Measurements from ENCODE around the gene TRPV2.
"Not testable (repeated sequence)": the region's sequence is repeated elsewhere in the genome, so short reads cannot be mapped to it uniquely, and the experiment has no call there.

Gene TRPV2

DNA sequence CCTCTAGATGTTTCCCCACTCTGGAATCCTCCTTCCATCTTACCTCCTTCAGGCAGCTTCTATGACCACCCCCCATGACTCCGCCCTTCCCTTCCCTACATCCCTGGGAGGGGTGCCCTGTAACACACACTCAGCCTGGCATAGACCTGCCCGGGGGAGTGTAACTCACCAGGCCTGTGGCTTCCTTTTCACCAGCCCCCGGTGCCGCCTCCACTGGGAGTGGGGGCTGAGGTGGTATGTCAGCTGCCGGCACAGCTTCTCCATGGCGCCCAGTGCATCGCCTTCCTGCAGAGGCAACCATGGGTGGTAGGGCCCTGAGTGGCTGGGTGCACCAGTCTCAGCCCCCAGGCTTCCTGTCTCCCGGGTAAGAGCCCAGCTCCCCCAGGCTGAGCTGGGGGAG lies 32.3 kb downstream of the TRPV2 start:
- TF ChIP-seq, protein P1, sequence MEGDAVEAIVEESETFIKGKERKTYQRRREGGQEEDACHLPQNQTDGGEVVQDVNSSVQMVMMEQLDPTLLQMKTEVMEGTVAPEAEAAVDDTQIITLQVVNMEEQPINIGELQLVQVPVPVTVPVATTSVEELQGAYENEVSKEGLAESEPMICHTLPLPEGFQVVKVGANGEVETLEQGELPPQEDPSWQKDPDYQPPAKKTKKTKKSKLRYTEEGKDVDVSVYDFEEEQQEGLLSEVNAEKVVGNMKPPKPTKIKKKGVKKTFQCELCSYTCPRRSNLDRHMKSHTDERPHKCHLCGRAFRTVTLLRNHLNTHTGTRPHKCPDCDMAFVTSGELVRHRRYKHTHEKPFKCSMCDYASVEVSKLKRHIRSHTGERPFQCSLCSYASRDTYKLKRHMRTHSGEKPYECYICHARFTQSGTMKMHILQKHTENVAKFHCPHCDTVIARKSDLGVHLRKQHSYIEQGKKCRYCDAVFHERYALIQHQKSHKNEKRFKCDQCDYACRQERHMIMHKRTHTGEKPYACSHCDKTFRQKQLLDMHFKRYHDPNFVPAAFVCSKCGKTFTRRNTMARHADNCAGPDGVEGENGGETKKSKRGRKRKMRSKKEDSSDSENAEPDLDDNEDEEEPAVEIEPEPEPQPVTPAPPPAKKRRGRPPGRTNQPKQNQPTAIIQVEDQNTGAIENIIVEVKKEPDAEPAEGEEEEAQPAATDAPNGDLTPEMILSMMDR (conservative IDR thresholded peaks at IDR 0.05): no peak
- TF ChIP-seq ZFX (IDR thresholded peaks at IDR 0.05): no peak
- no peak overlapping the region for H3K27ac ChIP-seq

DNA sequence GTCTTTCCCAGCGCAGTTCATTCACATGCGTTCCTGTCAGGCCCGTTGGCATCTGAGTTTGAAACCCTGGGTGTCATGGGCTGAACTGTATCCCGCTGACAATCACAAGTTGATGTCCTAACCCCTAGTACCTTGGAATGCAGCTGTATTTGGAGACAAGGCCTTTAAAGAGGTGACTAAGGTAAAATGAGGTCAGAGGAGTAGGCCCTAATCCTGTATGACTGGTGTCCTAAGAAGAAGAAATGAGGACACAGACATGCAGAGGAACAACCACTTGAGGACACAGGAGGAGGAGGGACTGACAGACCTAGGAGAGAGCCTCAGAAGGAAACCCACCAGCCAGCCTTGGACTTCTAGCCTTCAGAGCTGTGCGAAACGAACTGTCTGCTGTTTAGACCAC lies 33.1 kb downstream of the TRPV2 start:
- no peak overlapping the region for H3K27ac ChIP-seq
- TF ChIP-seq, protein P1 (conservative IDR thresholded peaks at IDR 0.05): no peak
- no peak for TF ChIP-seq ZFX (IDR thresholded peaks at IDR 0.05)

DNA sequence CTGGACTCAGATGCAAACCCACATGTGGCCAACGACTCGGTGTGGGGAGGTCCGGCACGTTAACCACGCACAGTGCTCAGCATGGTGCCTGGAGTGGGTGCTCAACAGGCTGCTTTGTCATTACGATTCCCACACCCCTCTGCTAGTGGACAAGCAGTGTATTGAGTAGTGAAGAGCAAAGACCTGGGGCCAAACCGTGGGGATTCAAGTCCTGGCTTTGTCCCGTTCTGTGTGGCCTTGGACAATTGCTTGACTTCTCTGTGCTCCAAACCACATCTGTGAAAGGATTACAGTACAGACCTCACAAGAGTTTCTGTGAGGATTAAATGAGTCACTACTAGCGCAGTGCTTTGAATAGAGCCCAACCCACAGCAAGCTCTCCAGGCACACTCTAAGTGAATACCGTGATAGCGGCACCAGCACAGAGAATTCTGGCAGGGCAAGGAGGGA lies 33.8 kb downstream of the TRPV2 start:
- H3K27ac ChIP-seq: no peak overlapping the region
- no peak for TF ChIP-seq ZFX (IDR thresholded peaks at IDR 0.05)
- TF ChIP-seq, protein P1 (conservative IDR thresholded peaks at IDR 0.05): no peak

DNA sequence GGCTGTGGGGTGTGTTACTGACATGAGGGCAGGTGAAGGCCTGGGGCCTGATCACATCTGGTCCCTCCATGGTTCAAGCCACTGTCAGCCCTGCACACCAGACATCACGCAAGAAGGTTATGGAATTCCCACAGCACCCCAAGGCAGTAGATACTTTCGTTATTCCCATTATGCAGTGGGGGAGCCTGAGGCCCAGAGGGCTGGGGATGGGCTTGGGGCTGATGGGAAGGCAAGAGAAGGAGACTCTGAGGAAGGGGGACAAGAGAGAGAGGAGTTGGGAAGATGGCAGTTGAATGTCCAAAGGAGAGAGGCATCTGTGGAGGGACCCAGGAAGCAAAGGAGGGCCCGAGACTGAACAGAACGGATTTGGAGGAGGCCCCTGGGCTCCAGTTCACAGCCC lies 34.7 kb downstream of the TRPV2 start:
- TF ChIP-seq, protein P1 (conservative IDR thresholded peaks at IDR 0.05): no peak
- no peak for TF ChIP-seq ZFX (IDR thresholded peaks at IDR 0.05)
- no peak overlapping the region for H3K27ac ChIP-seq

DNA sequence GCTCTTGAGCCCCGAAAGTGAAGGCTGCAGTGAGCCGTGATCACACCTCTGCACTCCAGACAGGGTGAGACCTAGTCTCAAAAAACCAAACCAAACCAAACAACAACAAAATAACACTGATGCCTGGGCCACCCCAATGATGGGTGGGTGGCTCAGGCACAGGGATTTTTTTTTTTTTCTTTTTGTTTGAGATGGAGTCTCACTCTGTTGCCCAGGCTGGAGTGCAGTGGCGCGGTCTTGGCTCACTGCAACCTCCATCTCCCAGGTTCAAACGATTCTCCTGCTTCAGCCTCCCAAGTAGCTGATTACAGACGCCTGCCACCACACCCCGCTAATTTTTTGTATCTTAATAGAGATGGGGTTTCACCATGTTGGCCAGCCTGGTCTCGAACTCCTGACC lies 36.9 kb downstream of the TRPV2 start:
- not testable (repeated sequence) for H3K27ac ChIP-seq

DNA sequence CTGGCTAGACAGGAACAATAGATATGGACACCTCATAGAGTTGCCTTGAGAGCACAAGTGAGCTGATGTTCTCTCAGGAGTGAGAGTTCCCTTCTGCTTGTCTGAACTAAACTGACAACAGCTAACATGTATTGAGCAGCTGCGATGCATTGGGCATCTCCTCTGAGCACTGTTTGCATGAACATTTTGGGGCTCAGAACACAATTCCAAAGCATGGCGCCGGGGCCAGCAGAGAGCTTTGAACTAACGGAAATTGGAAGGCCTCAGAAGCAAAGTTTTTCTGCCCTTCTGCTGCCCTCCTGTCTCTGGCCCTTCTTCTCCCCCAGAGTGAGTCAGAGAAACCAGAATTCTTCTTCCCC lies 38.1 kb downstream of the TRPV2 start:
- H3K27ac ChIP-seq: no peak overlapping the region

DNA sequence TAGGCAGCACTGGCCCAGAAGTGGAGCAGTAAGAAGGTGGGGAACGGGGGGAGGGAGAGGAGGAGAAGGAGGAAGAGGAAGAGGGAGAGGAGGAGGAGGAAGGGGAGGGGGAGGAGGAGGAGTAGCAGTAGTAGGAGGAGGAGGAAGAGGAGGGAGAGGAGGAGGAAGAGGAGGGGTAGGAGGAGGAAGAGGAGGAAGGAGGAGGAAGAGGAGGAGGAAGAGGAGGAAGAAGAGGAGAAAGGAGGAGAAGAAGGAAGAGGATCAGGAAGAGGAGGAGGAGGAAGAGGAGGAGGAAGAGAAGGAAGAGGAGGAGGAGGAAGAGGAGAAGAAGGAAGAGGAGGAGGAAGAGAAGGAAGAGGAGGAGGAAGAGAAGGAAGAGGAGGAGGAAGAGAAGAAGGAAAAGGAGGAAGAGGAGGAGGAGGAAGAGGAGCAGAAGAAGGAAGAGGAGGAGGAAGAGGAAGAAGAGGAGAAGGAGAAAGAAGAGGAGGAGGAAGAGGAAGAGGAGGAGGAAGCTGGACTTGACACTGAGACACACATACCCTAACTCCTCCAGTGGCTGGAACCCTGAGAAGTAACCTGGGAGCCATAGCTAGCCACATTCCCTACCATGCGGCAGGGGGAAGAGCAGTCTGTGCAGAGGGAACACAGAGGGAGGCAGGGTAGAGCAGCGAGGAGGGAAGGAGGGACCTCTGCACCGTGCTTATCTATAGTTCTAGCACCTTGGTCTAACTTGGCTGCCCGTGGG lies 40.8 kb downstream of the TRPV2 start:
- TF ChIP-seq, protein P1 (conservative IDR thresholded peaks at IDR 0.05): no peak
- no peak for TF ChIP-seq ZFX (IDR thresholded peaks at IDR 0.05)
- H3K27ac ChIP-seq: no peak overlapping the region

More for the DNA sequence above, 38.1 kb downstream of the TRPV2 start:
- TF ChIP-seq ZFX (IDR thresholded peaks at IDR 0.05): no peak
- TF ChIP-seq, protein P1 (conservative IDR thresholded peaks at IDR 0.05): no peak; the same call in 1 of the 2 replicates

DNA sequence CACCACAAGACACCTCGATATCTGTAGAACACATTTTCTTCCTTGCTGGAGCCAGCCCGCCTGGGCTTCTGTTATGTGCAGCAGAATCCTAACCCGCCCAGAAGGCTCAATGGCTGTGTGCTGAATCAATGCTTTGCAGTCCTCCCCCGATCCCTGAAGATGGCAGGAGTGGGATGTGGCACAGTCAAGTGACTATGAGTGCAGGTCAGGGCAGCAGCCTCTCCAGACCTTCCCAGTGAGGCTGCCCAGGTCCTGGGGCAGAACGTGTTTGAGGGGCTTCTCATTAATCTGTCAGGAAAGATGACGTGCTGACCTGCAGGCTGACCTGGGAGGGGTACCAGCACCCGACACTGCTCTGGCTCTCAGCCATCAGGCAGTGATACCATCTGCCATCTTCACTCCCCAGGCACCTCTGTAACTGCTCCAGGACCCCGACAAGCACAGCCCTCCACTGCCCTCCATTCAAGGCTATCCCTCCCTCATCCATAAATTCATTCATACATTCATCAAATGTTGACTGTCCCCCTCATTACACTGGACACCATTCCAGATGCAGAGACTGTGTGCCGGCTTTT lies 41.5 kb downstream of the TRPV2 start:
- no peak overlapping the region for H3K27ac ChIP-seq
- TF ChIP-seq ZFX (IDR thresholded peaks at IDR 0.05): no peak
- TF ChIP-seq, protein P1 (conservative IDR thresholded peaks at IDR 0.05): no peak

Measured in C4-2B (cell line).